DMS53 treated with DMSO at 0.1 percent for 48 hours (cell line): Measurements from ENCODE around the gene SLCO1C1.
"Not testable (repeated sequence)": the region's sequence is repeated elsewhere in the genome, so short reads cannot be mapped to it uniquely, and the experiment has no call there.

ENCODE experiments used
- DNase-seq: peaks from one replicate; lab custom pipeline; 2025; ENCODE audit not compliant: unreplicated experiment; lab: John Stamatoyannopoulos, UW

SLCO1C1 gene, protein sequence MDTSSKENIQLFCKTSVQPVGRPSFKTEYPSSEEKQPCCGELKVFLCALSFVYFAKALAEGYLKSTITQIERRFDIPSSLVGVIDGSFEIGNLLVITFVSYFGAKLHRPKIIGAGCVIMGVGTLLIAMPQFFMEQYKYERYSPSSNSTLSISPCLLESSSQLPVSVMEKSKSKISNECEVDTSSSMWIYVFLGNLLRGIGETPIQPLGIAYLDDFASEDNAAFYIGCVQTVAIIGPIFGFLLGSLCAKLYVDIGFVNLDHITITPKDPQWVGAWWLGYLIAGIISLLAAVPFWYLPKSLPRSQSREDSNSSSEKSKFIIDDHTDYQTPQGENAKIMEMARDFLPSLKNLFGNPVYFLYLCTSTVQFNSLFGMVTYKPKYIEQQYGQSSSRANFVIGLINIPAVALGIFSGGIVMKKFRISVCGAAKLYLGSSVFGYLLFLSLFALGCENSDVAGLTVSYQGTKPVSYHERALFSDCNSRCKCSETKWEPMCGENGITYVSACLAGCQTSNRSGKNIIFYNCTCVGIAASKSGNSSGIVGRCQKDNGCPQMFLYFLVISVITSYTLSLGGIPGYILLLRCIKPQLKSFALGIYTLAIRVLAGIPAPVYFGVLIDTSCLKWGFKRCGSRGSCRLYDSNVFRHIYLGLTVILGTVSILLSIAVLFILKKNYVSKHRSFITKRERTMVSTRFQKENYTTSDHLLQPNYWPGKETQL

GRCh38 chr12:20695232-20695631, at the start of gene SLCO1C1:
Gene SLCO1C1 (plus strand): TSS chr12:20695332. CDS start chr12:20699577, 4,245 bp downstream.
- no peak for DNase-seq

DNA sequence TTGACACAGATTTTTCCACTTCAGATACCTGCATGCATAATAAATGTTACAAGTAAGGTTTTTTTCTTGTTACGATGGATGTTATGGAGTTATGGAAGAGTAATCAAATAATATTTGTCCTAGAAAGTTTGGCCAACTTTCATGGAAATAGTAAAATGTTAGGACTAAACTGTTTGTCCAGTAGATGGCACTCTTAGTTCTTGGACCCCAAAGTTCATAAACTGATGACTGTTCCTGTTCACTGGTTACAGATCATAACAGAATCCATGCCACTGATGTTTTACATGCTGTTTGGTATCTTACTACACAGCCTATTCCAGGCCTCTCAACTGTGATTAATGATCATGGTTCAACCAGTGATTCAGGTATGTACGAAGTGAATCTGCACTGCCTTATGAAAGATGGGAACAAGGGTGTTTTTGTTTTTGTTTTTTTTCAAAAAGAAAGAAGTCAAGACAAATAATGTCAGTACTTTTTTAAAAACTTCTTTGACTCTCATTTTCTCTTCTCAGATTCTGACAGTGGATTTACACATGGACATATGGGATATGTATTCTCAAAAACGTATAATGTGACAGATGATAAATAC, 48.8 kb upstream of the SLCO1C1 start:
- DNase-seq, result peak; percentile 90

DNA sequence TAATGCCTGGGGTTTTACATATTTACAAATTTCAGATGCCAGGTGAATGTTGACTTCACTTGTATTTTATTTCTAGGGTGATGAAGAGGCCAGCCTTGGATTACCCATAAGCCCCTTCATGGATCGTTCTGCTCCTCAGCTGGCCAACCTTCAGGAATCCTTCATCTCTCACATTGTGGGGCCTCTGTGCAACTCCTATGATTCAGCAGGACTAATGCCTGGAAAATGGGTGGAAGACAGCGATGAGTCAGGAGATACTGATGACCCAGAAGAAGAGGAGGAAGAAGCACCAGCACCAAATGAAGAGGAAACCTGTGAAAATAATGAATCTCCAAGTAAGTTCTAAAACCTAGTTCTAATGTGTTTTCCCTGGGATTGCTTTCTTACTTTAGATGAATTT, 41.3 kb upstream of the SLCO1C1 start:
- DNase-seq, result no peak

DNA sequence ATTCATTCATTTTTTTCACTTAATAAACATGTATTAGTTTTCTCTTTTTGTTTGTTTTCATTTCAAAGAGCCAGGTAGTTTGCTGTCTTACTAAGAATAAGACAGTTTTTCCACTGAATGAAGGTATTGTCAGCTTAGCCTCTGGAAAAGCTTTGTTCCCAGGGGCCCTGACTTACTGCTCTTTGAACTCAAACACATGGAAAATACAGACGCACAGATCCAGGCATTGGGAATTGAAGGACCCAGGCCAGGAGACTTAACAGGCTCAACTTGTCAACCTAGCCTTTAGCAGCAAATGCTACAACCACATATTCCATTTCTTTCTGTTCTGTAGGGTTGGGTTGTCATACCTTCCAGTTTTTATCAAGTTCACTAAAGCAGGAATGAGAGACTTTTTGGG, 38.5 kb upstream of the SLCO1C1 start:
- no peak for DNase-seq

- DNase-seq, result no peak
Observed at GRCh38 chr12:20657496-20657895, 37.6 kb upstream of the SLCO1C1 start.

DNA sequence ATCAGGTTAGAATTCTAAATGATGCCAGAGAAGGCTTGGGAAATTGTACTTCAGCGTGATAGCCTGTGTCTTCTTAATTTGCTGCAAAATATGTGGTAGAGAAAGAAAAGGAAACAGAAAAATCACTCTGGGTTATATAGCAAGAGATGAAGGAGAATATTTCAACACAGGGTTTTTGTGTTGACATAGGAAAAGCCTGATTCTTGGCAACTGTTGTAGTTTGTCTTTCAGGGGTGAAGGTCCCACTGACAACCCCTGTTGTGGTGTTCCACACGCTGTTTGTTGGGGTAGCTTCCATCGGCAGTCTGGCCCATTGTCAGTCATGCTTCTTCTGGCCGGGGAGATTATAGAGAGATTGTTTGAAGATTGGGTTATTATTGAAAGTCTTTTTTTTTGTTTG, 13.8 kb upstream of the SLCO1C1 start:
- DNase-seq, result no peak

- no peak for DNase-seq
Observed at GRCh38 chr12:20696181-20696905, 1.2 kb downstream of the SLCO1C1 start.

- DNase-seq, result peak; percentile 95
Observed at GRCh38 chr12:20701106-20701505, 6.0 kb downstream of the SLCO1C1 start.

DNA sequence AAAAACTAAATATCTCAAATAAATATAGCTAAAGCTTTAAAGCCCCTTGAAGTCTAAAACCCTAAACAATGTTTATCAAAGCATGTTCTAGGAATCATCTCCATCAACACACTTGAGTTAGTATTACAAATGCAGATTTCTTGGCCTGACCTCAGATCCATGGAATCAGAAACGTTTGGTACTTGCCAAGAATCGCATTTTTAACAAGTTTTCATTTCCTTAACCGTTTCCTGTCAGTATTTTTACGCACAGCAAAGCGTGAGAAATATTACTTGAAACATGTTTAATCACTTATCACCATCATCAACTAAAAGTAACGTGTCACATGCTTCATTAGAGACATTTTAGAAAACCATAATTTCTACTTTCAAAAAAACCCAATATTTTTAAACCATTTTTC, 9.7 kb downstream of the SLCO1C1 start:
- no peak for DNase-seq

GRCh38 chr12:20711846-20712245, 16.7 kb downstream of the SLCO1C1 start:
- no peak for DNase-seq

- DNase-seq, result peak; percentile 85
Observed at GRCh38 chr12:20716037-20716436, 20.9 kb downstream of the SLCO1C1 start.

GRCh38 chr12:20716985-20717384, 21.9 kb downstream of the SLCO1C1 start:
- no peak for DNase-seq

GRCh38 chr12:20718294-20718693, 23.2 kb downstream of the SLCO1C1 start:
- DNase-seq, result no peak

DNA sequence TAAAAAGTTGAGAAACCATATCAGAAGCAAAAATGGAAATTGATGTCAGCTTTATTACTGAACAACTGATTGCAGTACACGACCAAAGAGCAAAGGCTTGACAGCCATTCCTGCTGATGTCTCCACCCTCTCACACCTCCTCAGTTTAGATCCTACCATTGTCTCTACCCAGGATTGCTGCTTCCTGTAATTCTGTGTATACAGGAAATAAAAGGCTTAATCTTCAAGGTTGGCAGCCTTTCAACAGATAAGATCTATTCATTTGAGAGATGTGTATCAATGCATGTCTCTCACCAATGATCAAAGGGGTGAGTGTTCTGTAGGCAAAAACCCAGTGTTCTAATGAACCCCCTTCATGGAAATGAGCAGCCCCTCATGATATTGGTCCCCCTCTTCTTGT, 27.0 kb downstream of the SLCO1C1 start:
- peak; percentile 73 for DNase-seq

GRCh38 chr12:20731274-20731673, 36.1 kb downstream of the SLCO1C1 start:
- no peak for DNase-seq

DNA sequence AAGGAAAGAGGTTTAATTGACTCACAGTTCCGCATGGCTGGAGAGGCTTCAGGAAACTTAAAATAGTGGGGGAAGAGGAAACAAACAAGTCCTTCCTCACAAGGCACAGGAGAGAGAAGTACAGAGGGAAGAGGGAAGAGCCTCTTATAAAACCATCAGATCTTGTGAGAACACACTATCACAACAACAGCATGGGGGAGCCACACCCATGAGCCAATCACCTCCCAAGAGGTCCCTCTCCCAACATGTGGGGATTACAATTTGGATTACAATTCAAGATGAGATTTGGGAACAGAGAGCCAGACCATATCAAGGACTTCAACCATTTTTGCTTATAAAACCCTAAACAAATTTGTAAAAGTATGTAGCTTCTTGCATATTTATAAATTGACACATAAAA, 45.8 kb downstream of the SLCO1C1 start:
- no peak for DNase-seq

- no peak for DNase-seq
Observed at GRCh38 chr12:20748198-20748597, 53.1 kb downstream of the SLCO1C1 start.

DNA sequence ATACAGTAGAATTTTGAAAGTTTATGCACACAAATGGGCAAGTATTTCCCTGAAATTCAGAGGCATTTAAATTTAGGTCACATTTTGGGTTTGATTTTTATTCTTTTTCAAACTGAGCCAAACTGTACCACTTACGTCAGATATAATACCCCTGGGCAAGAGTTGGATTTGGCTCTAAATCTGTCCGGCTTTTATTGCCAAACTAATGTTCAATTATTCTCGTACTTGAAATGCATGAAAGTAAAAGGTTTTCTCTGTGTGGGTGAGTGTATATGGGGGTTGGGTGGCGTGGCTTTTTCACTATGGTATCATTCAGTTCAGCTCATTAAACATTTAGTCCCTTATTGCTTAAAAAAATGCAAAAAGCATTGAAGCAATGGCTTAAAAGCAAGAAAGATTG, 55.9 kb downstream of the SLCO1C1 start:
- no peak for DNase-seq

DNA sequence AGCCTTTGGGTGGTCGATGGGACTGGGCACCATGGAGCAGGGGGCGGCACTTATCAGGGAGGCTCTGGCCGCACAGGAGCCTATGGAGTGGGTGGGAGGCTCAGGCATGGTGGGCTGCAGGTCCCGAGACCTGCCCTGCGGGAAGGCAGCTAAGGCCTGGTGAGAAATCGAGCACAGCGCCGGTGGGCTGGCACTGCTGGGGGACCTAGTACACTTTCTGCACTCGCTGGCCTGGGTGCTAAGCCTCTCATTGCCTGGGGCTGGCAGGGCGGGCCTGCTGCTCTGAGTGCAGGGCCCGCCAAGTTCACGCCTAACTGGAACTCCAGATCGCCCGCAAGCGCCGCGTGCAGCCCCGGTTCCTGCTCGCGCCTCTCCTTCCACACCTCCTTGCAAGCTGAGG, 82.3 kb downstream of the SLCO1C1 start:
- no peak for DNase-seq

DNA sequence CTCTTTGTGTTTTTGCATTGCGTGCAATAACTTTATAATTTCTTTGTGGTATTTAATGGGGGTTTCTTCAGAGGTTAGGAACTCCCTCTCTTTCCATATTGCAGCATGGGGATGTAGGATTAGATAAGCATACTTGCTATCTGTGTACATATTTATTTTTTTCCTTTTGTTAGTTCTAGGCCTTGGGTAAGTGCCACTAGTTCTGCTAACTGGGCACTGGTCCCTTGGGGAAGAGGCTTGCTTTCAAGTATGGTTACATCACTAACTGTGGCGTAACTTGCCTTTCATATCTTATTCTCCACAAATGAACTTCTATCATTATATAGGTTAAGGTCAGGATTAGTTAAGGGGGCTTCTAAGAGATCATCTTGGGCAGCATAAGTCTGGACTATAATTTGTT, 83.8 kb downstream of the SLCO1C1 start:
- peak; percentile 92 for DNase-seq

DNA sequence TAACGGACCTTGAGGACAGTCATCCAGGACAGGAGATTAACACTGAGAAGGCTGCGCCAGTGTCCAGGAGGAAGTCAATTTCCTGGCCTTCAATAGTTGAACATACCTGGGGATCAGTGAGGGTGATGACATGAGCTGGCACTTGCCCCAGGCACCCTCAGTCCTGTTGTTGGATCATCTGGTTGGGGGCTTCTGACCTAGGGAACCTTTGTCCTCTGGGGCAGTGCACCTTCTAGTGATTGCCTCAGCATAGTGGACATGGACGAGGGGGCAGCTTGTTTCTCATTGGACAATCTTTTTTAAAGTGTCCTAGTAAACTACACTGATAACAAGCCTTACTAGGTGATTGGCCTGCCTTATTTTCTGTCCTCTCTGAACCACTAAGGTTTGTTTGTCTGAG, 84.8 kb downstream of the SLCO1C1 start:
- not testable (repeated sequence) for DNase-seq
